CD4-positive, alpha-beta T cell treated with Interleukin-4 for 1 hour (primary cell): ENCODE measurements around the gene LGI4.
"Not testable (repeated sequence)": the region's sequence is repeated elsewhere in the genome, so short reads cannot be mapped to it uniquely, and the experiment has no call there.

Source experiments
- DNase-seq, 2 donors: peaks; one replicate each; pipeline ENCODE4 v3.0.0-alpha.2; 2020 to 2022

LGI4 gene

GRCh38 chr19:35160629-35161433 is 26.0 kb upstream of the LGI4 start:
- DNase-seq: no peak

- DNase-seq: no peak
Observed at GRCh38 chr19:35159606-35160005, 24.7 kb upstream of the LGI4 start.

DNA sequence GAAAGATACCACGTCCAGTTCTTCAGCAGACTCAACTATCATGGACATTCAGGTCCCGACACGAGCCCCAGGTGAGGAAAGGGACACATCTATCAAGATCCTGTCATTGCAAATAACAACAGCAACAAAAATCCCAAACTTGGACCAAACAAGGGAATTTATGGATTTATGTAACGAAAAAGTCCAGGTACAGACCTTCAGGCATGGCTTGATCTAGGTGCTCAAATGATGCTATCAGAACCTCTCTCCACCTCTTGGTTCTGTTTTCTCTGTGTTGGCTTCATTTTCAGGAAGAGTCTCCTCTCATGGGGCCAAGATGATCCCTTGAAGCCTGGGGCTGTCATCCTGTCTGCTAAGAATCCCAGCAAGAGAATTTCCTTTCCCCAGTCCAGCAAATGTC is 22.6 kb upstream of the LGI4 start:
- DNase-seq: no peak

DNA sequence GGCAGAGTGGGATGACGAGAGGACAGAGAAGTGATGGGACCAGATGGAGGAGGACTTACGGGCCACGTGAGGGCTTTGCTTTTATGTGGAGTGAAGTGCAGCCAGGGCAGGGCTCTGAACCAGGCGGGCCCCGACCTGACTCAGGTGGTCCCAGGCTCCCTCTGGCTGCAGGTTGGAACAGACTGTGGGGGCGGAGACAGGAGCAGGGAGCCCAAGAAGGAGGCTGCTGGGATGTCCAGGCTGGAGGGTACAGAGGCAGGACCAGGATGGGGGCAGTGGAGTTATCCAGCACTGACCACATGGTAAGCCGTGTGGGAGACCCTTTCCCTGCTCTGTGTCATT is 21.8 kb upstream of the LGI4 start:
- no peak for DNase-seq

GRCh38 chr19:35155981-35156672 is 21.3 kb upstream of the LGI4 start:
- DNase-seq: no peak

GRCh38 chr19:35155441-35155840 is 20.6 kb upstream of the LGI4 start:
- no peak for DNase-seq

DNA sequence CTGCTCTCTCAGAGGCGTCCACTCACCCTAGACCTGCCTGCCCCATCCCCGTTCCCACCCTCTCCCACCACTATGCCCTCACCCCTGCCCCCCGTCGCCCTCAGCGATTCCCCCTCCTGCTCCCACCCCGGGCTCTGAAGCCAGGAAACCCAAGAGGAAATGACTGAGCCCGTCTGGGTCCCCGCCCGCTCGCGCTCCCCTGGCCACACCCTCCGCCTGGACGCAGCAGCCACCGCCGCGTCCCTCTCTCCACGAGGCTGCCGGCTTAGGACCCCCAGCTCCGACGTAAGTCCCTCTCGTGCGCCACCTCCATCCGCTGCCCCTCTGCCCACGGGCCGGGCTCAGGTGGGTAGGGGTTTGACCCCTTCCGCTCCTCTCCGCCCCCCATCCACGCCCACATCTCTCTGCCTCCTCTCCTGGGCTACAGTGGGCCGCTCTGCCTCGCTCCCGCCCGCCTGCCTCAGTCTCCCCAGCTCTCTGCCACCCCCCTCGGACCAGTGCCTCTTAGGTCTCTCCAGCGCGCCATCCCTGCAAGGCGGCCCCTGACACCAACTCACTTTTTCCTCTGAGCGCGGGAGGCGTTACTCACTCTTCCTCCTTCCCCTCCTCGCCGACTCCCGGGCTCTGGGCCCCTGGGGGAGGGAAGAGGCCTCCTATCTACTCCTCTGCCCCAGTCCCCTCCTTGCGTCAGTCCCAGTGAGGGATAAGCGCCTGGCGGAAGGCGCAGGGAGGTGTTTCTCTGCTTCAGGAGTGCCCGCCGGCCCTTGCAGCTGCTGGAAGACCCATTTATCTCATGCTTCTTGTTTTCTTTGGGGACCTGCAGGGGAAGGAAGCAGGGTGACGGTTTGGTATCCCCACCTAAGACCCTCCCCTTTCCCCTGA is 19.9 kb upstream of the LGI4 start, which contains the start of gene FXYD5:
Gene FXYD5, plus strand, starts transcription at position 211 of the 882 bp plus-strand sequence. CDS start 816 bp downstream, outside the sequence.
- DNase-seq: peak; percentile 69 to 72

GRCh38 chr19:35153701-35154524 is 19.1 kb upstream of the LGI4 start:
- DNase-seq: peak; percentile 80 to 81

- DNase-seq: not testable (repeated sequence)
Observed at GRCh38 chr19:35153129-35153522, 18.3 kb upstream of the LGI4 start.

DNA sequence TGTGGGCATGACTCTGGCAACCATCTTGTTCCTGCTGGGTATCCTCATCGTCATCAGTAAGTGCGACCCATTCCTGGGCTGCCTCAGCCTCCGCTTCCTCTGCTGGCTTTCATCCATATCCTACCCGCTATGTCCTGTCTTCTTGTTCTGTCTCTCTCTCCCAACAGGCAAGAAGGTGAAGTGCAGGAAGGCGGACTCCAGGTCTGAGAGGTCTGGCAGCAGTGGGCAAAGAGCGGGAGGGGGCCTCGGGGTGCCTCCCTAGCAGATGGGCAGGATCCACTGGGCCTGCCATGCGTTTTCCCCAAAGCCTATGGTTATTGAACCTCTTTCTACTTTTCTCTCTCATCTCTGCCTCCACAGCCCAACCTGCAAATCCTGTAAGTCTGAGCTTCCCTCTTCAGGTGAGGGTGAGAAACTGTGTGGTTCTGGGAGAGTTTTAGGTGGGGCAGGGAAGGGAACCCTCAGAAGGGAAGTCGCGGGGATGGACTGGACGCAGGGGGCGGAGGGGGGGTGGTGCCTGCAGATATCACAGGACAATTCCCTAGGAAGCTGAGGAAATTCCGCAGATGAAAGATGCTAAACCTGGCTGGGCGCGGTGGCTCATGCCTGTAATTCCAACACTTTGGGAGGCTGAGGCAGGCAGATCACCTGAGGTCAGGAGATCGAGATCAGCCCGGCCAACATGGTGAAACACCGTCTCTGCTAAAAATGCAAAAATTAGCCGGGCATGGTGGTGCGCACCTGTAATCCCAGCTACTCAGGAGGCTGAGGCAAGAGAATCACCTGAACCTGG is 16.6 kb upstream of the LGI4 start:
- DNase-seq: no peak

- DNase-seq: no peak
Observed at GRCh38 chr19:35150445-35150844, 15.6 kb upstream of the LGI4 start.

DNA sequence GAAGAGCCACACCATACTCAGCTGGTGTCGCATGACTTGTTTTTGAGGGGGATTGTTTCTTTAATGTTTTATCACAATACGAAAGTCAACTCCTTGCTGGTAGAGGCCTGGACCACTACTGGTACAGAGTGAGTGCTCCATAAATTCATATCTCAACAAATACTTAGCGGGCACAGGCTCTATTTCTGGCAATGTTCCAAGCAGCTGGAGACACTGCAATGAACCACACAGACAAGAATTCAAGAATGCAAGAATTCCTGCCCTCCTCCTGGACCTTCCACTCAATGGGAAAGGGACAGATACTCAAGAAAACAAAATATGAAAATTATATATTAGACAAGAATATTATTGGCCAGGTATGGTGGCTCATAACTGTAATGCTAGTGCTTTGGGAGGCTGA is 14.6 kb upstream of the LGI4 start:
- DNase-seq: no peak

GRCh38 chr19:35146746-35147459 is 12.0 kb upstream of the LGI4 start:
- no peak for DNase-seq

GRCh38 chr19:35144600-35145436 is 10.0 kb upstream of the LGI4 start:
- peak; percentile 47 to 63 for DNase-seq

DNA sequence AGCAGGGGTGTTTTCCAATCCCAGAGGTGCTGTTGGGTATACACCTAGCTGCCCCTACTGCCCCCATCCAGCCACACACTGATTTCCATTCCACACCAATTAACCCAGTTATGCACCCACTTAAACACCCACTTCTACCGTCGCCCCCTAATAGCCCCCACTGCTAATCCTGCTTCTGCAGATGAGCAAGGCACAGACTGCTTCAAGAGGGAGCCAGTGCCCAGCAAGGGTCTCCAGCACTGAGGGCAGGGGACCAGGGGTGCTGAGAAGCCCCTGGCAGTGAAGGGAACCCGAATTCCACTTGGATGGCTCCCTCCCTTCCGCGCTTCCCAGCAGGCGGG is 9.4 kb upstream of the LGI4 start:
- no peak for DNase-seq

DNA sequence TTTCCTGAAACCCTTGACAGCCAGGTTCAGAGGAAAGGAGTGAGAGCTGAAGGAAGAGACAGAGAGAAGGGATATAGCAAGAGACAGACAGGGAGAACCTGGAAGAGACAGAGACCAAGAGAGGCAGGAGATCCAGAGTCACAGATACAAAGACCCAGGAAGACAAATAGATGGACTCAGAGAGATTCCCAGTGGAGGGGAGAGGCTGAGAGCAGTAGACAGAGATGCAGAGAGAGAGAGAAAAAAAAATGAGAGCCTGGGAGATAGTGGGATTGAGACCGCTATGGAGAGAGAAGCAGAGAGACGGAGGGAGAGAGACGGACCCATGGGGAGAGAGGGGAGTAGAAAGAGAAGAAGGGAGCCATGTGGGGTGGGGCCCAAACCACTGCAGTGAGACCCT is 9.0 kb upstream of the LGI4 start:
- no peak for DNase-seq

DNA sequence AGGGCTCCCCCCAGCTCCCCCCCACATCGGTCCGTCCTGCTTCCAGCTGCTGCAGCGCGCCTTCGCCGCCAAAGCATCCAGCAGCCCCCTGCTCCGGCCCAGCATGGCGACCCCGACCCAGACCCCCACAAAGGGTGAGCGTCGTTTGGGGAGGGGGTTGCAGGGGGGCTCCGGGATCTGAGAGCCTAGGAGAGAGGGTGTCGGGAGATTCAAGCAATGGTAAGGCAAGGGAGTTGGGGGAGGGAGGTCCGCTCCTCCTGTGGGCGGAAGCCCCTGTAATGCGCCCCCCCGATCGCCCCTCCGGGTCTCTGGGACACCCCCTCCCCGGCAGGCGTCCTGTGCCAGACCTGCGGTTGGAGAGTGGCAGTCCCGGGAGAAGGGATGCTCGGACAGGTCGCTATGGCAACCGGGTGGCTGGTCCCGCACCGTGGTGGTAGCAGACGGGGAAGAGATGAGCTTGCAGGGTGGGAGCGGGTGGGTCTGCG is 8.4 kb upstream of the LGI4 start, which contains the start of gene FXYD7:
Gene FXYD7, plus strand, starts transcription at position 25 of the 485 bp plus-strand sequence. Its CDS starts 79 bp downstream, at position 104.
- DNase-seq: peak in 1 of 2 donors; percentile 14

DNA sequence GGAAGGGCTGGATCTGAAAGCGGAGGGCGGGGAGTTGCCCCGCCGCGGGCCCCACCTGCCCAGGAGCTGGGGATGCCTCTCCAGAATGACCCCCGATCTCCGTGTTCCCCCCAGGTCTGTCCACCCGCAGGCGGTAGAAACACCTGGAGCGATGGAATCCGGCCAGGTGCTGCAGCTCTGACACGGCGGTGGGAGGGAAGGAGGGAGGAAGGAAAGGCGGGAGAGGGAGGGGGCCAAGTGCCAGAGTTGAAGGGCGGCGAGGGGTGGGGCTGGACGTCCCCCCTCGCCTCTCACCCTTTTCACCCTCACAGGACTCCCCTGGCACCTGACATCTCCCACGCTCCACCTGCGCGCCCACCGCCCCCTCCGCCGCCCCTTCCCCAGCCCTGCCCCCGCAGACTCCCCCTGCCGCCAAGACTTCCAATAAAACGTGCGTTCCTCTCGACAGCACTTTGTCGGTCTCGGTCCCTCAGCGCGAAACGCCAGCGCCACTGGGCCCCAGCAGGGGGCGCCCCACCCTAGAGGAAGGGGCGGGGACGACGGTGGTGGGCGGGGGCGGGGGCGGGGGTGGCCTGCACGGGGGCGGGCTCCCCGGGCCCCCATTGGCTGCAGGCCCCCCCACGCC is 7.9 kb upstream of the LGI4 start:
- DNase-seq: peak; percentile 75 to 82
